Panc1 (cell line): ENCODE data around the gene MEAK7. TPM values are rescaled to one million over a fixed set of nuclear protein-coding genes. Genes with fewer than 3 reads are reported as not detected.

Source experiments
- ATAC-seq: fragments of 200-7000 bp; cut with Tn5 transposase; 2 replicates; pipeline ENCODE4 v1.9.1; 2020; ENCODE audit warnings: mild to moderate bottlenecking, moderate library complexity
- BruUV-seq: library from RNA; stranded (reverse); fragments of 400-500 nt; replicated peaks from 2 replicates; lab custom pipeline; 2021; lab: Mats Ljungman, UMichigan
- CTCF ChIA-PET: fragments of 300-600 bp; sonication (Branson Sonifier 250); formaldehyde crosslinking; loops from one replicate; lab custom pipeline; 2022; ENCODE audit warnings: antibody characterized with exemption; lab: Charles Lee
- POLR2A ChIA-PET: fragments of 300-600 bp; sonication (Branson Sonifier 250); formaldehyde crosslinking; loops from one replicate; lab custom pipeline; 2022; ENCODE audit warnings: antibody characterized with exemption; lab: Charles Lee
- DNase-seq: peaks from one replicate; pipeline ENCODE4 v3.0.0-alpha.2; 2010; ENCODE audit warnings: low read depth, low spot score
- H3K27ac ChIP-seq: 2 replicates; pipeline ENCODE4 v1.5.1; 2011; ENCODE audit warnings: mild to moderate bottlenecking, low read length, inconsistent platforms
- H3K27me3 ChIP-seq: fragments of 200-500 bp; sonication (Bioruptor generic); 2 replicates; pipeline ENCODE4 v1.6.0; 2014; ENCODE audit warnings: low read length, inconsistent platforms; ENCODE audit not compliant: control insufficient read depth, insufficient read depth
- H3K36me3 ChIP-seq: fragments of 200-500 bp; sonication (Bioruptor generic); 2 replicates; pipeline ENCODE4 v1.5.1; 2014; ENCODE audit warnings: inconsistent platforms, mild to moderate bottlenecking, low read length, moderate library complexity; ENCODE audit not compliant: control insufficient read depth, insufficient read depth
- H3K4me1 ChIP-seq: 2 replicates; pipeline ENCODE4 v1.5.1; 2011; ENCODE audit warnings: inconsistent platforms, mild to moderate bottlenecking, low read length, moderate library complexity; ENCODE audit not compliant: control insufficient read depth, insufficient read depth
- H3K4me3 ChIP-seq, 2 experiments: 2 replicates each; pipeline ENCODE4 v1.5.1; 2011 to 2012; ENCODE audit warnings: low read depth in 2 of 2, low read length in 2 of 2, mild to moderate bottlenecking in 2 of 2, inconsistent platforms in 1 of 2, moderate library complexity in 1 of 2
- H3K9me3 ChIP-seq: fragments of 200-500 bp; sonication (Bioruptor generic); 2 replicates; pipeline ENCODE4 v1.5.1; 2014; ENCODE audit warnings: low read depth, mild to moderate bottlenecking, inconsistent platforms, low read length, moderate library complexity; ENCODE audit not compliant: control insufficient read depth, insufficient read depth
- CTCF ChIP-seq: fragments of 450-650 bp; IDR thresholded peaks from 2 replicates; pipeline ENCODE4 v1.5.1; 2017; ENCODE audit warnings: mild to moderate bottlenecking
- POLR2AphosphoS5 ChIP-seq: IDR thresholded peaks from 2 replicates; pipeline ENCODE4 v1.6.1; 2012; ENCODE audit warnings: mild to moderate bottlenecking, low read depth, low read length, moderate library complexity
- REST ChIP-seq, 2 experiments: IDR thresholded peaks; 2 replicates each; pipeline ENCODE4 v1.6.1; 2011 to 2012; ENCODE audit warnings: low read depth in 2 of 2, control low read depth in 1 of 2, low read length in 1 of 2, mild to moderate bottlenecking in 1 of 2, moderate library complexity in 1 of 2; ENCODE audit not compliant: insufficient read depth in 1 of 2
- SIN3A ChIP-seq: IDR thresholded peaks from 2 replicates; pipeline ENCODE4 v1.6.1; 2012; ENCODE audit warnings: low read depth, mild to moderate bottlenecking, low read length, moderate library complexity, borderline replicate concordance; ENCODE audit not compliant: insufficient read depth
- TCF7L2 ChIP-seq: IDR thresholded peaks from 2 replicates; pipeline ENCODE4 v1.6.1; 2011; ENCODE audit warnings: mild to moderate bottlenecking, low read depth, low read length, inconsistent platforms
- in situ Hi-C: cut with HindIII; loops from 2 replicates; pipeline ENCODE4 v1.10.0; 2016; ENCODE audit warnings: low sequenced_read_pairs, low pct_unique_long_range_greater_than_20kb
- intact Hi-C: fragments of 100-400 bp; cut with micrococcal nuclease; formaldehyde crosslinking; loops from one replicate; pipeline ENCODE4 v1.10.0; 2022; ENCODE audit not compliant: unreplicated experiment
- total RNA-seq: library from RNA; stranded (reverse); gene quantifications from one replicate; pipeline ENCODE4 v1.2.1, GENCODE V29; 2021; ENCODE audit not compliant: unreplicated experiment

Gene MEAK7
- total RNA-seq, 1 experiment from 2014 or later = 17.2 TPM

GRCh38 chr16:84552135-84552534 is 47.7 kb upstream of the MEAK7 start:
- ATAC-seq (no peak), DNase-seq (no peak)
- Histone ChIP-seq H3K27me3 (no peaks in the 10 kb centered on the region), H3K36me3 (no peaks in the 10 kb centered on the region), H3K27ac (no peak overlapping the region), H3K4me1 (no peaks in the 10 kb centered on the region), H3K9me3 (no peaks in the 10 kb centered on the region), H3K4me3 (no peak overlapping the region)
- no TSS peak for BruUV-seq
- ChIA-PET CTCF (interaction anchor here (0.6 kb wide), 1 partner anchor 125 kb away, joined by 9 read pairs; no protein-coding TSS in a partner anchor), POLR2A (interaction anchor here (0.6 kb wide), 1 partner anchor 1734 kb away, joined by 6 read pairs; no protein-coding TSS in a partner anchor)
- TF ChIP-seq POLR2AphosphoS5 (no peak), CTCF (no peak), TCF7L2 (no peak), REST (IDR thresholded peaks at IDR 0.05; ENCODE audit: insufficient read depth in 1 of 2, low read depth in 2 of 2, low read length in 1 of 2) (no peak), SIN3A (no peak)
- in situ Hi-C loops (no loop called here), intact Hi-C loops (no loop called here)

- Histone ChIP-seq H3K4me1 (no peaks in the 10 kb centered on the region; the same call in 1 of the 2 replicates), H3K9me3 (no peaks in the 10 kb centered on the region), H3K4me3 (no peak overlapping the region), H3K27me3 (no peaks in the 10 kb centered on the region), H3K36me3 (no peaks in the 10 kb centered on the region), H3K27ac (no peak overlapping the region)
- DNase-seq = no peak
- in situ Hi-C loops = no loop called here
- no TSS peak for BruUV-seq
- no peak for ATAC-seq
- ChIA-PET POLR2A (no interaction called here), CTCF (no interaction called here)
- intact Hi-C loops = no loop called here
- no peak for TF ChIP-seq SIN3A
- TF ChIP-seq POLR2AphosphoS5 = no peak
- no peak for TF ChIP-seq TCF7L2
- TF ChIP-seq REST (IDR thresholded peaks at IDR 0.05; ENCODE audit: insufficient read depth in 1 of 2, low read depth in 2 of 2, low read length in 1 of 2) = no peak
- TF ChIP-seq CTCF = no peak
Measured at GRCh38 chr16:84550096-84550495, 45.6 kb upstream of the MEAK7 start.
